Right ventricle myocardium inferior (tissue), 1 donor: ENCODE results near the gene WBP2. TPM values are rescaled to one million over a fixed set of nuclear protein-coding genes. Genes with fewer than 3 reads are reported as not detected.
A peak's percentile ranks its signal among the peaks of the same experiment; 100 is the strongest.

Experiments used
- ATAC-seq: fragments of 200-7000 bp; cut with Tn5 transposase; one replicate; pipeline ENCODE4 v1.9.1; 2020; ENCODE audit warnings: mild to moderate bottlenecking, moderate library complexity
- DNase-seq: peaks from one replicate; pipeline ENCODE4 v3.0.0; 2021; ENCODE audit errors: missing footprints
- intact Hi-C: fragments of 100-400 bp; cut with DNase I; formaldehyde crosslinking; loops from one replicate; pipeline ENCODE4 v1.11.0; 2022
- total RNA-seq: library from RNA; stranded (reverse); fragmentation: NEBNext Ultra II Directional; extraction: Animal tissue kit (Norgen Biotek cat#: 25700); gene quantifications from one replicate; pipeline ENCODE4 v1.2.1, GENCODE V29; 2021
- donor health status: DM: no; HTN: yes; CAD: no; lungs with severe emphysema.

Gene WBP2
- total RNA-seq, 1 donor from 2014 or later = 151 TPM

GRCh38 chr17:75849724-75850123 is 5.4 kb downstream of the WBP2 start:
- ATAC-seq (no peak), DNase-seq (no peak)
- intact Hi-C loops = no loop called here

- ATAC-seq (no peak), DNase-seq (no peak)
- intact Hi-C loops = no loop called here
These were observed 5.9 kb downstream of the WBP2 start for GRCh38 chr17:75849279-75849646.

GRCh38 chr17:75848523-75849278 is 6.4 kb downstream of the WBP2 start:
- no peak for ATAC-seq
- intact Hi-C loops = no loop called here
- DNase-seq = peak; percentile 90

GRCh38 chr17:75847614-75848522 is 7.3 kb downstream of the WBP2 start:
- no peak for ATAC-seq
- no peak for DNase-seq
- intact Hi-C loops = no loop called here

GRCh38 chr17:75846692-75847613 is 8.2 kb downstream of the WBP2 start:
- ATAC-seq (no peak), DNase-seq (no peak)
- intact Hi-C loops = no loop called here

GRCh38 chr17:75845933-75846691 is 9.0 kb downstream of the WBP2 start:
- DNase-seq = no peak
- intact Hi-C loops = loop anchor here (1.0 kb wide), 1 partner anchor 67 kb away; a partner anchor contains a TSS
- no peak for ATAC-seq

- DNase-seq = peak; percentile 91
- ATAC-seq = peak; percentile 82
- intact Hi-C loops = loop anchor here (1.0 kb wide), 1 partner anchor 66 kb away; a partner anchor contains a TSS
These were observed 9.9 kb downstream of the WBP2 start for GRCh38 chr17:75845058-75845711.

GRCh38 chr17:75844530-75845057 is 10.5 kb downstream of the WBP2 start:
- intact Hi-C loops = loop anchor here (1.0 kb wide), 1 partner anchor 65 kb away; a partner anchor contains a TSS
- DNase-seq = no peak
- ATAC-seq = peak; percentile 57

- DNase-seq = peak; percentile 79
- intact Hi-C loops = no loop called here
- ATAC-seq = peak; percentile 9
These were observed 11.3 kb downstream of the WBP2 start, which contains the start of gene UNC13D for GRCh38 chr17:75843577-75844529. Gene UNC13D, minus strand, starts transcription at chr17:75844404. Its CDS starts 67 bp downstream, at chr17:75844337.

GRCh38 chr17:75842963-75843576 is 12.1 kb downstream of the WBP2 start:
- intact Hi-C loops = no loop called here
- DNase-seq (no peak), ATAC-seq (no peak)

GRCh38 chr17:75842411-75842810 is 12.7 kb downstream of the WBP2 start:
- intact Hi-C loops = no loop called here
- ATAC-seq = no peak
- peak; percentile 48 for DNase-seq

GRCh38 chr17:75840799-75841164 is 14.4 kb downstream of the WBP2 start:
- ATAC-seq (no peak), DNase-seq (peak; percentile 13)
- intact Hi-C loops = no loop called here

GRCh38 chr17:75839942-75840798 is 15.0 kb downstream of the WBP2 start:
- DNase-seq (no peak), ATAC-seq (no peak)
- intact Hi-C loops = no loop called here

- ATAC-seq = peak; percentile 53
- intact Hi-C loops = no loop called here
These were observed 16.7 kb downstream of the WBP2 start for GRCh38 chr17:75838410-75838809.

GRCh38 chr17:75837899-75838298 is 17.2 kb downstream of the WBP2 start:
- ATAC-seq (no peak), DNase-seq (no peak)
- intact Hi-C loops = no loop called here

More at GRCh38 chr17:75838410-75838809, 16.7 kb downstream of the WBP2 start:
- DNase-seq = no peak
